NOMO-1 (cell line): ENCODE results near the gene RPS6KA5.

ENCODE experiments used
- DNase-seq, 2 experiments: peaks; one replicate each; lab custom pipeline; 2025; ENCODE audit not compliant: unreplicated experiment in 2 of 2; lab: John Stamatoyannopoulos, UW

Gene RPS6KA5

DNA sequence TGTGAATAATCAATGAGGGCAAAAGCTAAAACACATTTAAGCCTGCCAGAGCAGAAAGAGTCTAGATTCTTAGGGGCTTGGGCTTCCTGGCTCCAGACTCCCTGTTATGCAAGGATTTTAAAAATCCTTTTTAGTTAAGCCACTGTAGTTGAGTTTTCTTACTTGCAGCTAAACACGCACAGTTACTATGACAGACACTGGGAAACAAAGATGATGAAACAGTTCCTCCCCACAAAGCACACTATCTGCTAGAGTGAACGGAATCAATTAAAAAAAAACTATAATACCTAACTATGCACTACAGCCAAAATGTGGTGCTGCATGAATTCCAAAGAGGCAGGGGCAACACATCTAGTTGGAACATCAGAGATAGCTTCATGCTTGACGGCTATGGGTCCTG lies 28.2 kb downstream of the RPS6KA5 start:
- DNase-seq: peak in 1 of 2 experiments; percentile 65

DNA sequence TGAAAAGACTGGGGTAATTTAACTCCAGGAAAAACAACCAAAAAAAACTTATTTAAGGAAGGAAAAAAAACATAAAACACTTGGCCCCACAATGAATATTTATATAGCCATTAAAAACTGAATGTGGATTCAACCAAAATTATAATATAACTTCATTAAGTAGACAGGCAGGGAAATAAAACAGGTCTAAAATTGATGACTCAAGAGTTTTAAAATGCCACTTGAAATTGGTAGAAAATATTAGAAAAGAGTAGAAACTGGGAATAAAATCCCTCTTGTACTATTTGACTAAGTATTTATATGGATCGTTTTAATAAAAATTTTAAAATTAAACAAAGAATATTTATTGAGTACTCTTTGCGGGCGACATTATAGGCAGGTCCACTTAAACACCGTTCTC lies 28.8 kb downstream of the RPS6KA5 start:
- no peak for DNase-seq

DNA sequence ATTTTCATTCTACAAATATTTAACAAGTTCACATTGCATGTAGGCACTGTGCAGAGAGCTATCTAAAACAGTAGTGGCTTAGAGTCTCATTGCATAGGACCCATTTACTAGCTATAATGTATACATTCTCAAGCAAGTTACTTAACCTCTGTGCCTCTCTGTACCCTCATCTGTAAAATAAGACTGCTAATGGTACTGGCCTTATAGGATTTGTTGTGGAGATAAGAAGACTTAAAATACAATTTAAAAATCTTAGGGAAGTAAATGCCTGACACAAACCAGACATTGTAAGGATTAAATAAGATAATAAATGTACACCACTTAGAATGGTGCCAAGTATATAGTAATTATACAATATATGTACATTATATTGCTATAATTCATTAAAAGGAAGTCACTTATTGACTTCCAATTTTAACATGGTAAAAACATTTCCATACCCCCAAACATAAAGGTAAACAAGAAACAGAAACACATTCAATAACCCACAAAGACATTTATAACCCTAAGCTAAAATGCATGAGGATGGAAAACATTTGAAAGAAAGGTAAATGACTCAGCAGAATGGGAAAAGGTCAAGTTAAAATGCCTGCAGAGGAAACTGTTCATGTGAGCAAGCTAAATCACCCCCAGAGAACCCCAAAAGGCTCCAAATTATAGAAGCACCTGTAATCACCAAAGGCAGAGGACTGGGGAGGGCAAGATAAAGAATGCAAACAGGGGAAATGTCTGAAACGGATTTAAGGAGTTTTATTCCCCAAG lies 30.8 kb downstream of the RPS6KA5 start:
- DNase-seq: no peak

DNA sequence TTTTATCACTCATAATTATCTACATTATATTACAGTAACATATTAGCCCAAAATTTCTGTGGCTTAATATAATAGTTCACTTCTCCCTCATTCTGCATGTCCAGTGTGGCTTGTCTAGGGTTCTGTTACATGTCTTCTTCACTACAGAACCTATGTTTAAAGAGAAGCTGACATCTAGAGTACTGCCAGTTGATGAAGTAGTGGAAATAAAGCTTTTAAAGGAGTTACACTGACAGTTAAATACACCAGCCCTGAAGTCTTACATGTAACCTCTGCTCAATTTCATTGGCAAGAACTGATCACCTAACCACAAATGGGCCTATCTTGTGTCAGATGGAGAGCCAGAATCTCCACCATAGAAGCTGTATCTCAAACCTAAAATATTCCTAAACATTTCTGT lies 32.9 kb downstream of the RPS6KA5 start:
- no peak for DNase-seq

DNA sequence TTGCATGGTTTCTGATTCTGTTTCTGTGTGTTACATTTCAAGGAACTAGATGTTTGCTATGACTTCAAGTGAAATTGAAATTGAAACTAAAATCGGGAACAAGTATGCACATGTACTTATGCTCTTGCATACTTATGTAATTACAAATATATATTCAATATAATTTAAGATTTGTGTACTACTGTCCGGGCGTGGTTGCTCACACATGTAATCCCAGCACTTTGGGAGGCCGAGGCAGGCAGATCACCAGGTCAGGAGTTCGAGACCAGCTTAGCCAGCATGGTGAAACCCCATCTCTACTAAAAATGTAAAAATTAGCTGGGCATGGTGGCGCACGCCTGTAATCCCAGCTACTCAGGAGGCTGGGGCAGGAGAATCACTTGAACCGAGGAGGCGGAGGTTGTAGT lies 37.8 kb downstream of the RPS6KA5 start:
- DNase-seq: peak in 1 of 2 experiments; percentile 95

DNA sequence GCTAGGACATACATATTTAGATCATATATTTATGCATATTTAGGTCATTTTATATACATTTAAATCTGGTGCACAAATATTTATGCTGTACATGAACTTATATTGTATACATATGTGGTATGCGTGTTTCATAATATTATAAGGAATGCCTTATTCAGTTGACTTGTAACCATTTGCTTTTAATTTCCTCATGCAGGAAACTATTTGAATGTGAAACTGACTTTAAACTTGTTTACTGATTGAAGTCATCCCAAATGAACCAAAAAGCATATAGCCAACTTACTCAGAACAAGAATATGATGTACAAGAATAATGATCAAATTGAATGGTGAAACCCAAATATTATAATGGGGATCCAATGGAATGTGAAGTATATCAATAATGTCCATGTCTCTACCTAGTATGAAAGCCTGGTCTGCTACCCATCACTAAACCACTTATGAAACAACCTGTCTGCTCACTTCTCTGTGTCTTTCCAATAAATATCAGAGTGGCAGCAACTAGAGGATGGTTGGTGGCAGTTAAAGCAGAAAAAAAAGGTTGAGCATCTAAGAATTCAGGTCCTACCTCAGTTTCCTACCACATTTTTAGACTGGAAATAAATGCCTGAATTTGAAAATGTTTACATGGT lies 38.3 kb downstream of the RPS6KA5 start:
- no peak for DNase-seq

DNA sequence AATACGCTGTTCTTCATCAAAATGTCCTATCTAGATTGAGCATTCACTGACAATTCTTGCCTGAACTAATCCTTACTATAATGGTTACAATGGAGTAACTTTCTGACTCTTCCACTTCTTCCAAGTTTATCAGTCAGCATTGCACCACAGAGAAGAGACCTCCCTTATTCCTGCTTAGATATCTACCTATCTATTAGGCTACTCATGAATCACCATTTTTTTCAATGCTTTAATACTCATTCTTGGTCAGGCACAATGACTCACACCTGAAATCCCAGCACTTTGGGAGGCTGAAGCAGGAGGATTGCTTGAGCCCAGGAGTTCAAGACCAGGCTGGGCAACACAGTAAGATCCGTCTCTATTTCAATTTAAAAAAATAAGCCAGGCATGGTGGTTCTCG lies 39.3 kb downstream of the RPS6KA5 start:
- DNase-seq: no peak

DNA sequence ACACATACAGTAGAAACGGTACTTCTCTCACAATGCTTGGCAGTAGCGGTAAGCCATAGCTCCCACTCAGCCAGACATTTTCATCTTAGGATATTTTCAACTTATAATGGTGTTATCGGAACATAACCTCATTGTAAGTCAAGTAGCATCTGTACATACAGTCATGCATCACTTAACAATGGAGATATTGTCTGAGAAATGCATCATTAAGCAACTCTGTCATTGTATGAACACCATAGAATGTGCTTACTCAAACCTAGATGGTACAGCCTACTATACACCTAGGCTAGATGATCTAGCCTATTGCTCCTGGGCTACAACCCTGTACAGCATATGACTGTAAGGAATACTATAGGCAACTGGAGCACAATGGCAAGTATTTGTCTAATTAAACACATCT lies 40.8 kb downstream of the RPS6KA5 start:
- no peak for DNase-seq

DNA sequence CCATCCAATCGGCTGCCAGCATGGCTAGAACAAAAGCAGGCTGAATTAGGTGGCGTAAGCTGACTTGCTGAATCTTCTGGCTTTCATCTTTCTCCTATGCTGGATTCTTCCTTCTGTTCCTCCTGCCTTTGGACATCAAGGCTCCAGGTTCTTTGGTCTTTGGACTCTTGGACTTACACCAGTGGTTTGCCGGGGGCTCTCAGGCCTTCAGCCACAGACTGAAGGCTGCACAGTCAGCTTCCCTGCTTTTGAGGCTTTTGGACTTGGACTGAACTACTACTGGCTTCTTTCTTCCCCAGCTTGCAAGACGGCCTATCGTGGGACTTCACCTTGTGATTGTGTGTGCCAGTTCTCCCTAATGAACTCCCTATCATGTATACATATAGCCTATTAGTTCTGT lies 42.0 kb downstream of the RPS6KA5 start:
- DNase-seq: no peak

DNA sequence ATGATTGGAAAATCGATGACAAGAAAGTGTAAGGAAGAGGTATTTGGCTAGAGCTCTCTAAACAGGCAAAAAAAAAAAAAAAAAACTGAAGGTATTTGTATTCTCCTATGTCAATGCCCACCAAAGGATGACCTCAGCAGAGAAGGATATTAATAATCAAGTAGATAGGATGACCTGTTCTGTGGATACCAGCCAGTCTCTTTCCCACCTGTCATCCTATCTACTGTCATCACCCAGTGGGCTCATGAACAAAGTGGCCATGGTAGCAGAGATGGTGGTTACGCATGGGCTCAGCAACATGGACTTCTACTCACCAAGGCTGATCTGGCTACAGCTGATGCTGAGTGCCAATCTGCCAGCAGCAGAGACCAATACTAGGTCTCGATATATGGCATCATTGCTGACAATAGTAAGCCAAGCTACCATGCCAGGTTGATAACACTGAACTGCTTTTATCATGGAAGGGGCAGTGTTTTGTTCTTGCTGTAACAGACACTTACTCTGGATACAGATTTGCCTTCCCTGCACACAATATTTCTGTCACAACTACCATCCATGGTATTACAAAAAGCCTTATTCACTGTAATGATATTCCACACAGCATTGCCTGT lies 43.5 kb downstream of the RPS6KA5 start:
- DNase-seq: no peak

DNA sequence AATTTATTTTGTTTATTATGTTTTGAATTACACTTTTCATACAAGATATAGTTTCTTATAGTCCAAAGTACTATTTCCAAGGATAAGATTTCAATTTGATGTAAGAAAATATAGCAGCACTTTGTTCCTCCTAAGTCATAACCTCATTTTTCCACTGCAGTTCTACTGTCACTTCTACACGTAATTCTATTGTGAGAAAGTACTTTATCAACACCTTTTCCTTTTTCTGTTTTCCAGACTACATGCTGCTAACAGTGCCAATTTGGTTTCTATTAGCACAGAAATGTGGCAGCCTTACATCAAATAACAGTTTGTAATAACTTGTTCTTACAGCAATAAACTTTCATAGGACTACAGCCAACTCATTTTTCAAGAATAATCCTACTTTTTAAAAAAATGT lies 45.0 kb downstream of the RPS6KA5 start:
- no peak for DNase-seq

DNA sequence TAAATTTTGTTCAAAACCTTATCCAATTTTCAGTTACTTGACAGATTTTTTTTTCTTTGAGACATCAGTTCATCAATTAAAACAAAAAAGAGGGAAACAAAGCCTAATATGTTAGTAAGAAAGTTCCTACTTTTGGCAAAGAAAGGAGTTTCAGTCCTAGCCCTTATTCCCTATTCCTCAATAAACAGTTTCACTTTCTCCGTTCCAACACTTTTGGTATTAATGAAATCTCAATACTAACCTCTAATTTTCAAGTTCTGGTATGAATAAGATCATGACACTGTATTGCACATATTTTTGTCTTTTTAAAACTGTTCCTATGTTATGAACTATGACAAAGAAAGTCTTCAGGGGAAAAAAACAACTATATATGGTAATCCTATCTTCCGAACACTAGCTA lies 48.4 kb downstream of the RPS6KA5 start:
- DNase-seq: no peak

DNA sequence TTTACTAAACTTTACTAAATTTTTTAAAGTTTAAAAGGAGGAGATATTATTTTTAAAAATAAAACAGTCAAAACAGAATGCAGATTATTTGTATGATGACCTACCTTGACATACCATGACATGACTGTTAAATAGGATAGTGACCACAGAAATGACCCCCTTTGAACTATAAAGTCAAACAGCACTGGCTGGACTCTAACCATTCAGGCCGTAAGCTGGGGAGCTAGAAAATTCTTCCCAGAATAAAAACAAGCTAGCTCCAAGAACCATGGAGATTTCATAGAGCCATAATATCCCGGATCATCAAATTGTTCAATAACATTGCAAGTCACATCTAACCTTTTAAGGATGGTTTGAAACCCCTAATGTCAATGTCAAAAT lies 50.3 kb downstream of the RPS6KA5 start:
- no peak for DNase-seq

DNA sequence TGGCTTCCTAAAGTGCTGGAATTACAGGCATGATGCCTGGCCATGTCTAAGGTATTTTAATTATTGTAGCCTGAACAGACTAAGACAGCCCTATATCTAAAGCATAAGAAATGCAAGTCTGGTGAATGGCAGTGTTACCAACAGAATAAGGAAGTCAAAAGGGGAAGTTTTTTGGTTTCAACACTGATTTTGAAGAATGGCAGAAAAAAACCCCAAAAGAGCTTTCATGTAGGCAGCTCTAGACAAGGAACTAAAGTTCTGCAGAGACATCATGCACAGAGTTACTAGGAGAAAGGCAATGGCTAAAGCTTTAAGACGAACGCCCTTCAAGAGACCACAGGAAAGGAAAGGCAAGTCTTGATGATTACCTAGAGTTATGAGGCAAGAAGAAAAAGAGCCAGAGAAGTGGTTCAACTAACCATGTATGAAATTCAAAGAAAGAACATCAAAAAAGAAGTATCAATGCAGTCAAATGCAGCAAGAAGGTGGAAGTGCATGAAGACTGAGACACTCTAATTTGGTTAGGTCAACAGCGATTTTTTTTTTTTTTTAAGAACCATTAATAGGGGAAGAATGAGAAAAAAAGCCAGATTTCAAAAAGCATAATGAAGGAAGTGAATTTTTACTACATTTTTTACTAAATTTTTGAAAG lies 50.8 kb downstream of the RPS6KA5 start:
- peak; percentile 87 to 98 for DNase-seq

DNA sequence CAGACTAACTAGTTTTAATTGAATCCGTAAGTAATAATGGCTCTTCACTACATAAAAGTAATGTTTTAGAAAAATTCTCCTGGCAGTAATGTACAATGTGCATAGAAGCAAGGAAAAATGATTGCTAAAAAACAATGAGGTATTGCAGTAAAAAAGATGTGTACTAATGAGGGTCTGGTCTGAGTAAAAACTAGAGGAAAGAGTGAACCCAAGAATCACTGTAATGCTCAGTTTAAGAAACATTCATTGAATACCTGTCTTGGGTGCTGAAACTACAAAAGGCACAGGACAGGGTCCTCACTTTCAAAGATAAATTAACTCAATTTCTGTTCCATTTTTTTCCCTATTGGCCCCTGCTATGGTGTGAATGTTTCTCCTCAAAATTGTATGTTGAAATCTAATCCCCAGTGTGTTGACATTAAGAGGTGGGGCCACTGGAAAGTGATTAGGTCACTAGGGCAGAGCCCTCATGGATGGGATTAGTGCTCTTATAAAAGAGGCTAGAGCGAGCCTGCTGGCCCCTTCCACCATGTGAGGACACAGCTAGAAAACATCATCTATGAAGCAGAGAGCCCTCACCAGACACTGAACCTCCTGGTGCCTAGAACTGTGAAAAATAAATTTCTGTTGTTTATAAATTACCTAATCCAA lies 51.6 kb downstream of the RPS6KA5 start:
- peak; percentile 41 to 46 for DNase-seq

DNA sequence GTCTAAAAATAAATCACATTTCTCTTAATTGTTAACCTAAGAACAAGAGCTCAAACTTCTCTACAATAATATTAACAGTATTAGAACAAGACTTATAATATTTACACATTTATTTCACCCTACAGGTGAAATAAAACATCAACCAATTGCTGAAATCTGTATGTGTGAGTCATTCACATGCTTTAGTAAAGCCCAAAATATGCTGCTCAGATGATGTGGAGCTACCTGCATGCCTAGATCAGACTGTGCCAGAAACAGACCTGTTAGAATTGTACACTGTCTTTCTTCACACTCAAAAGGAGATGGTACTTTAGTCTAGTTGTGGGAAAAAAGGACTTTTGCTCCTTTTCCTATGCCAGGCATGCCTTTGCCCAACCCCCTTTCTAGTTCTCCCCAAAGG lies 54.7 kb downstream of the RPS6KA5 start:
- DNase-seq: no peak

DNA sequence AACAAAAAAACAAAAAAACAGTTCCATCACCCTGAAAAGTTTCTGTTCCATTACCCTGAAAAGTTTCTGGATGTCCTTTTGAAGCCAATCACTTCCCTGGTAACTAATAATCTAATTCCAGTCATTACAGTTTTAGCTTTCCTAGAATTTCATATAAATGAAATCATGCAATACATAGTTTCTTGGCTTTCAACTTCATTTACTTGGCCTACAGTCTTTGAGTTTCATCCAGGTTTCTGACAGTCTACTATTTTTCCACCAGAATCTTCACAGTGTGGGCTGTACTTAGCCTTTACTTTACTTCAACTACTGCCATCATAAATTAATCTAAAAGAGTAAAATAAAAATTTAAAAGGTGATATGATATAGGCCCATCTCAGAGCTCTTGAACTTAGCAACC lies 55.5 kb downstream of the RPS6KA5 start:
- DNase-seq: no peak

DNA sequence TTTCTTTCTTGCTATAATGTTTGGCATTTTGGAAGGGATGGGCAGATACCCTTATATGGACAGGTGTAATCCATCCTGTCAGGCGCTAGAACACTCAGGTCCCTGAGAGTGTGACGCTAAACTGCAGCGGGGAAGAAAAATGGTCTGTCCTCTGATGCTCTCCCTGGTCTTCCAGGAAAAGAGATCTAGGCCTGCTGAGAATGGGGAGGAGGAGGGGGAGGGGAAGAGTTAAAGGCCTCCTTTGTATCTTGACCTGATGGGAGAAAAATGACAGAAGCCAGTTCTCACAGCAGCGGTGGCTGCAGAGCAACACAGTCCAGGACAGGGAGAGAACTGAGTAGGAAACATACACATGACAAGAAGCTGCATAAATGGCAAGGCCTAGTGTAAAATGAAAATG lies 61.1 kb downstream of the RPS6KA5 start:
- DNase-seq: no peak

DNA sequence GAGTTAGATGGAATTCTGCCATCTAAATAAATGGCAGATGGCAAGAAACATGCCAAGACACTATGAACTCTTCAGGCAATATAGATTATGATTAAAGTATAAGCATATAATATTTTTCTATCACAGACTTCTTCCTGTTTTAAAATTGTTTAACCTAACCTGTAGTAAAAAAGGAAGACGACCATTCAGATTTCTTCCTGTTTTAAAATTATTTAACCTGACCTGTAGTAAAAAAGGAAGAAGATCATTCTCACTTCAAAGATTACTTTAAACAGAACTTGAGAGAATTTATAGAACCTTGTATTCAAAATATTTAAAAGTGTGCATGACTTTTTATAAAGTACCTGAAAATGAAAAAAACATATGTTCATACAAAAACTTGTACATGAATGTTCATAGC lies 63.5 kb downstream of the RPS6KA5 start:
- no peak for DNase-seq

DNA sequence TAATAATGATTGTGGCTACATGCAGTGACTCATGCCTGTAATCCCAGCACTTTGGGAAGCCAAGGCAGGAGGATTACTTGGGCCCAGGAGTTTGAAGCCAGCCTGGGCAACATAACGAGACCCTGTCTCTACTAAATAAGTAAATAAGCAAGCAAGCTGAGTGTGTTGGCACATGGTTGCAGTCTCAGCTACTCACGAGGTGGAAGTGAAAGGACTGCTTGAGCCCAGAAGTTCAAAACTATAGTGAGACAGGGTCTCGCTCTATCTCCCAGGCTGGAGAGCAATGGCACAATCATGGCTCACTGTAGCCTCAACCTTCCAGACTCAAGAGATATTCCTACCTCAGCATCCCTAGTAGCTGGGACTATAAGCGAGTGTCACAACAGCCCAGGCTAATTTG lies 64.7 kb downstream of the RPS6KA5 start:
- no peak for DNase-seq

DNA sequence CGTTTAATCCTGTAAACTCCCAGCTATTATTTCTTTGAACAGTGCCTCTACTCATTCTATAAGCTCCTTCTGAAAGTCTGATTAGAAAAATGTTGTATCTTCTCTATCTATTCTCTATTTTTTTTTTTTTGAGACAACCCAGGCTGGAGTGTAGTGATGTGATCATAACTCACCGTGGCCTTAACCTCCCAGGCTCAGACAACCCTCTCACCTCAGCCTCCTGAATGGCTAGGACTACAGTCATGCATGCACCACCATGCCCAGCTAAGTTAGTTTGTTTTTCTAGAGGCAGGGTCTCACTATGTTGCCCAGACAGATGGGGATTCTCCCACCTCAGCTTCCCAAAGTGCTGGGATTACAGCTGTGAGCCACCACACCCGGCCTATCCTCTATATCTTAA lies 66.6 kb downstream of the RPS6KA5 start:
- no peak for DNase-seq
